WTC11 (cell line): ENCODE data around the gene HSPA12A. TPM values are rescaled to one million over a fixed set of nuclear protein-coding genes. Genes with fewer than 3 reads are reported as not detected.

Experiments used
- ATAC-seq: fragments of 200-7000 bp; cut with Tn5 transposase; 2 replicates; pipeline ENCODE4 v1.10.0; 2021; ENCODE audit warnings: mild to moderate bottlenecking, moderate library complexity
- CTCF ChIA-PET: fragments of 300-600 bp; sonication (Branson Sonifier 250); formaldehyde crosslinking; loops from one replicate; lab custom pipeline; 2021; ENCODE audit warnings: antibody characterized with exemption; lab: Charles Lee
- POLR2A ChIA-PET: fragments of 350-600 bp; sonication (Branson Sonifier 250); formaldehyde crosslinking; loops from one replicate; lab custom pipeline; 2021; ENCODE audit warnings: antibody characterized with exemption; lab: Charles Lee
- DNase-seq: peaks from one replicate; pipeline ENCODE4 v3.0.0; 2021; ENCODE audit warnings: low spot score
- H3K27ac Mint-ChIP-seq: 2 replicates; pipeline ENCODE4 v1.8.0; 2021; ENCODE audit warnings: mixed read lengths
- H3K27me3 Mint-ChIP-seq: 2 replicates; pipeline ENCODE4 v1.8.0; 2021; ENCODE audit warnings: low read depth, mild to moderate bottlenecking, moderate library complexity, mixed read lengths
- H3K36me3 Mint-ChIP-seq: 2 replicates; pipeline ENCODE4 v1.8.0; 2021; ENCODE audit warnings: mixed read lengths
- H3K4me1 Mint-ChIP-seq: 2 replicates; pipeline ENCODE4 v1.8.0; 2022; ENCODE audit warnings: mixed read lengths
- H3K4me3 Mint-ChIP-seq: 2 replicates; pipeline ENCODE4 v1.8.0; 2021; ENCODE audit warnings: mild to moderate bottlenecking, moderate library complexity, mixed read lengths
- H3K9me3 Mint-ChIP-seq: 2 replicates; pipeline ENCODE4 v1.8.0; 2021; ENCODE audit warnings: mixed read lengths
- CREB1 ChIP-seq: sonication (generic); formaldehyde crosslinking; IDR thresholded peaks from 2 replicates; pipeline ENCODE4 v1.8.0; 2023; ENCODE audit warnings: mild to moderate bottlenecking, missing genetic modification reagents
- CREM ChIP-seq: sonication (generic); formaldehyde crosslinking; IDR thresholded peaks from 2 replicates; pipeline ENCODE4 v1.8.1; 2022; ENCODE audit warnings: mild to moderate bottlenecking, missing genetic modification reagents, moderate library complexity
- ETV6 ChIP-seq: sonication (generic); formaldehyde crosslinking; IDR thresholded peaks from 2 replicates; pipeline ENCODE4 v1.8.1; 2022; ENCODE audit warnings: mild to moderate bottlenecking, missing genetic modification reagents
- FOXJ3 ChIP-seq: sonication (generic); formaldehyde crosslinking; IDR thresholded peaks from 2 replicates; pipeline ENCODE4 v1.9.0; 2021; ENCODE audit warnings: missing genetic modification reagents, mild to moderate bottlenecking, borderline replicate concordance
- IRF2 ChIP-seq: sonication (generic); formaldehyde crosslinking; IDR thresholded peaks from 2 replicates; pipeline ENCODE4 v1.8.0; 2022; ENCODE audit warnings: low read depth, missing genetic modification reagents, borderline replicate concordance
- JAZF1 ChIP-seq: fragments of 250-450 bp; sonication (Bioruptor Pico); IDR thresholded peaks from 2 replicates; pipeline ENCODE4 v1.9.0; 2021; ENCODE audit warnings: moderate library complexity, mild to moderate bottlenecking, inconsistent platforms
- MYBL2 ChIP-seq: sonication (generic); formaldehyde crosslinking; IDR thresholded peaks from 2 replicates; pipeline ENCODE4 v1.8.1; 2023; ENCODE audit warnings: mild to moderate bottlenecking, moderate library complexity, missing genetic modification reagents
- NFE2L1 ChIP-seq: sonication (generic); formaldehyde crosslinking; IDR thresholded peaks from 2 replicates; pipeline ENCODE4 v1.8.1; 2023; ENCODE audit warnings: missing genetic modification reagents
- NFYB ChIP-seq: sonication (generic); formaldehyde crosslinking; conservative IDR thresholded peaks from 2 replicates; pipeline ENCODE4 v1.8.0; 2022; ENCODE audit warnings: low read depth, missing genetic modification reagents
- NR2C2 ChIP-seq: sonication (generic); formaldehyde crosslinking; IDR thresholded peaks from 2 replicates; pipeline ENCODE4 v1.8.0; 2022; ENCODE audit warnings: mild to moderate bottlenecking, missing genetic modification reagents
- PRRX2 ChIP-seq: fragments of 250-450 bp; sonication (Bioruptor Pico); IDR thresholded peaks from 2 replicates; pipeline ENCODE4 v1.8.0; 2021; ENCODE audit warnings: mild to moderate bottlenecking
- RORB ChIP-seq: fragments of 250-450 bp; sonication (Bioruptor Pico); IDR thresholded peaks from 2 replicates; pipeline ENCODE4 v1.9.0; 2021; ENCODE audit warnings: mild to moderate bottlenecking
- SMAD3 ChIP-seq: sonication (generic); formaldehyde crosslinking; IDR thresholded peaks from 2 replicates; pipeline ENCODE4 v1.8.0; 2022; ENCODE audit warnings: missing genetic modification reagents, mild to moderate bottlenecking, borderline replicate concordance
- SP1 ChIP-seq: sonication (generic); formaldehyde crosslinking; conservative IDR thresholded peaks from 2 replicates; pipeline ENCODE4 v1.8.1; 2022; ENCODE audit warnings: missing genetic modification reagents
- total RNA-seq: library from RNA; stranded (reverse); gene quantifications from 3 replicates; pipeline ENCODE4 v1.2.3, GENCODE V29; 2021
- TF ChIP-seq, protein P1 (sequence below): sonication (generic); formaldehyde crosslinking; IDR thresholded peaks from 2 replicates; pipeline ENCODE4 v1.8.0; 2022; ENCODE audit warnings: mild to moderate bottlenecking, missing genetic modification reagents
- TF ChIP-seq, protein P2 (sequence below): sonication (generic); formaldehyde crosslinking; IDR thresholded peaks from 2 replicates; pipeline ENCODE4 v1.8.1; 2023; ENCODE audit warnings: mild to moderate bottlenecking, missing genetic modification reagents
- TF ChIP-seq, protein P3 (sequence below): sonication (generic); formaldehyde crosslinking; IDR thresholded peaks from 2 replicates; pipeline ENCODE4 v1.8.1; 2022; ENCODE audit warnings: low read depth, missing genetic modification reagents, borderline replicate concordance
- TF ChIP-seq, protein P4 (sequence below): sonication (generic); formaldehyde crosslinking; IDR thresholded peaks from 2 replicates; pipeline ENCODE4 v1.8.0; 2023; ENCODE audit warnings: mild to moderate bottlenecking, missing genetic modification reagents
- TF ChIP-seq, protein P5 (sequence below): fragments of 250-450 bp; sonication (Bioruptor Pico); IDR thresholded peaks from 2 replicates; pipeline ENCODE4 v1.9.0; 2021; ENCODE audit warnings: moderate library complexity, mild to moderate bottlenecking, inconsistent platforms, borderline replicate concordance

HSPA12A gene
- total RNA-seq, 1 experiment from 2014 or later: 7.2 TPM

DNA sequence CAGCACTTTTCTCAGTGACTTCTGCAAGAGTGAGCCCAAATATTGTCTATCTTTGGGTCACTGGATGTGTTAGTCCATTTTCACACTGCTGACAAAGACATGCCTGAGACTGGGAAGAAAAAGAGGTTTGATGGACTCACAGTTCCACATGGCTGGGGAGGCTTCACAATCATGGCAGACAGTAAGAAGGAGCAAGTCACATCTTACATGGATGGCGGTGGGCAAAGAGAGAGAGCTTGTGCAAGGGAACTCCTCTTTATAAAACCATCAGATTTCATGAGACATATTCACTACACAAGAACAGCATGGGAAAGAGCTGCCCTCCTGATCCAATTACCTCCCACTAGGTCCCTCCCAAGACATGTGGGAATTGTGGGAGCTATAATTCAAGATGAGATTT, 6.1 kb upstream of the HSPA12A start (continued):
- TF ChIP-seq, protein P1, sequence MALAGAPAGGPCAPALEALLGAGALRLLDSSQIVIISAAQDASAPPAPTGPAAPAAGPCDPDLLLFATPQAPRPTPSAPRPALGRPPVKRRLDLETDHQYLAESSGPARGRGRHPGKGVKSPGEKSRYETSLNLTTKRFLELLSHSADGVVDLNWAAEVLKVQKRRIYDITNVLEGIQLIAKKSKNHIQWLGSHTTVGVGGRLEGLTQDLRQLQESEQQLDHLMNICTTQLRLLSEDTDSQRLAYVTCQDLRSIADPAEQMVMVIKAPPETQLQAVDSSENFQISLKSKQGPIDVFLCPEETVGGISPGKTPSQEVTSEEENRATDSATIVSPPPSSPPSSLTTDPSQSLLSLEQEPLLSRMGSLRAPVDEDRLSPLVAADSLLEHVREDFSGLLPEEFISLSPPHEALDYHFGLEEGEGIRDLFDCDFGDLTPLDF (CRISPR knock-in tag): no peak
- TF ChIP-seq PRRX2 (CRISPR knock-in tag): no peak
- TF ChIP-seq, protein P2, sequence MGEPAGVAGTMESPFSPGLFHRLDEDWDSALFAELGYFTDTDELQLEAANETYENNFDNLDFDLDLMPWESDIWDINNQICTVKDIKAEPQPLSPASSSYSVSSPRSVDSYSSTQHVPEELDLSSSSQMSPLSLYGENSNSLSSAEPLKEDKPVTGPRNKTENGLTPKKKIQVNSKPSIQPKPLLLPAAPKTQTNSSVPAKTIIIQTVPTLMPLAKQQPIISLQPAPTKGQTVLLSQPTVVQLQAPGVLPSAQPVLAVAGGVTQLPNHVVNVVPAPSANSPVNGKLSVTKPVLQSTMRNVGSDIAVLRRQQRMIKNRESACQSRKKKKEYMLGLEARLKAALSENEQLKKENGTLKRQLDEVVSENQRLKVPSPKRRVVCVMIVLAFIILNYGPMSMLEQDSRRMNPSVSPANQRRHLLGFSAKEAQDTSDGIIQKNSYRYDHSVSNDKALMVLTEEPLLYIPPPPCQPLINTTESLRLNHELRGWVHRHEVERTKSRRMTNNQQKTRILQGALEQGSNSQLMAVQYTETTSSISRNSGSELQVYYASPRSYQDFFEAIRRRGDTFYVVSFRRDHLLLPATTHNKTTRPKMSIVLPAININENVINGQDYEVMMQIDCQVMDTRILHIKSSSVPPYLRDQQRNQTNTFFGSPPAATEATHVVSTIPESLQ (CRISPR knock-in tag): no peak
- TF ChIP-seq CREB1: no peak

DNA sequence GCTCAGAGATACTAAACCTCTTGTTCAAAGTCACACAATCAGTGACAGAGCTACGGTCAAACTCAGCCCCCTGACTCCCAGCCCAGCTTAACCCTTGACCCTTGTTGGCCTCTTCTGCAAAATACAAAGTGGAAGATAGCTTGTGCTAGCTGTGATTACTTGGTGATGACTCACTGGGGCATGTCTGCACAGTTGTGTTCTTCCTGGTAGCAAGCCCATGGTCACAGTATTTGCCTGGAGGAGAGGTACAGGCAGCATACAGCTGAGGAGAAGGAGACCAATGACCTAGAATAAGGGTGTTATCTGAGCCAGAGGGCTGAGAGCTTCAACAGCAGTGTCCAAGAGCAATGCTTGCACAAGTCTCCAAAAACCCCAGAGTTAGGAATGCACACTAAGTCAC, 5.7 kb upstream of the HSPA12A start:
- no peak for ATAC-seq
- peaks cover 4% of the 10 kb centered on the region for H3K4me1 Mint-ChIP-seq
- H3K27me3 Mint-ChIP-seq: peaks cover 28% of the 10 kb centered on the region
- H3K4me3 Mint-ChIP-seq: no peak overlapping the region
- H3K9me3 Mint-ChIP-seq: peaks cover 8% of the 10 kb centered on the region
- ChIA-PET CTCF (interaction anchor here (0.6 to 2.7 kb wide), 3 partner anchors 11 to 482 kb away, joined by 3 to 6 read pairs (median 5); no protein-coding TSS in a partner anchor), POLR2A (no interaction called here)
- no peaks in the 10 kb centered on the region for H3K36me3 Mint-ChIP-seq
- TF ChIP-seq NFE2L1 (CRISPR knock-in tag) (no peak), CREM (CRISPR knock-in tag) (no peak), MYBL2 (CRISPR knock-in tag) (no peak), NFYB (CRISPR knock-in tag) (no peak), NR2C2 (no peak), RORB (no peak), SP1 (CRISPR knock-in tag) (no peak), FOXJ3 (no peak), IRF2 (CRISPR knock-in tag) (no peak)
- TF ChIP-seq, protein P2 (CRISPR knock-in tag): no peak
- TF ChIP-seq, protein P3, sequence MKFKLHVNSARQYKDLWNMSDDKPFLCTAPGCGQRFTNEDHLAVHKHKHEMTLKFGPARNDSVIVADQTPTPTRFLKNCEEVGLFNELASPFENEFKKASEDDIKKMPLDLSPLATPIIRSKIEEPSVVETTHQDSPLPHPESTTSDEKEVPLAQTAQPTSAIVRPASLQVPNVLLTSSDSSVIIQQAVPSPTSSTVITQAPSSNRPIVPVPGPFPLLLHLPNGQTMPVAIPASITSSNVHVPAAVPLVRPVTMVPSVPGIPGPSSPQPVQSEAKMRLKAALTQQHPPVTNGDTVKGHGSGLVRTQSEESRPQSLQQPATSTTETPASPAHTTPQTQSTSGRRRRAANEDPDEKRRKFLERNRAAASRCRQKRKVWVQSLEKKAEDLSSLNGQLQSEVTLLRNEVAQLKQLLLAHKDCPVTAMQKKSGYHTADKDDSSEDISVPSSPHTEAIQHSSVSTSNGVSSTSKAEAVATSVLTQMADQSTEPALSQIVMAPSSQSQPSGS (CRISPR knock-in tag): no peak
- TF ChIP-seq, protein P4, sequence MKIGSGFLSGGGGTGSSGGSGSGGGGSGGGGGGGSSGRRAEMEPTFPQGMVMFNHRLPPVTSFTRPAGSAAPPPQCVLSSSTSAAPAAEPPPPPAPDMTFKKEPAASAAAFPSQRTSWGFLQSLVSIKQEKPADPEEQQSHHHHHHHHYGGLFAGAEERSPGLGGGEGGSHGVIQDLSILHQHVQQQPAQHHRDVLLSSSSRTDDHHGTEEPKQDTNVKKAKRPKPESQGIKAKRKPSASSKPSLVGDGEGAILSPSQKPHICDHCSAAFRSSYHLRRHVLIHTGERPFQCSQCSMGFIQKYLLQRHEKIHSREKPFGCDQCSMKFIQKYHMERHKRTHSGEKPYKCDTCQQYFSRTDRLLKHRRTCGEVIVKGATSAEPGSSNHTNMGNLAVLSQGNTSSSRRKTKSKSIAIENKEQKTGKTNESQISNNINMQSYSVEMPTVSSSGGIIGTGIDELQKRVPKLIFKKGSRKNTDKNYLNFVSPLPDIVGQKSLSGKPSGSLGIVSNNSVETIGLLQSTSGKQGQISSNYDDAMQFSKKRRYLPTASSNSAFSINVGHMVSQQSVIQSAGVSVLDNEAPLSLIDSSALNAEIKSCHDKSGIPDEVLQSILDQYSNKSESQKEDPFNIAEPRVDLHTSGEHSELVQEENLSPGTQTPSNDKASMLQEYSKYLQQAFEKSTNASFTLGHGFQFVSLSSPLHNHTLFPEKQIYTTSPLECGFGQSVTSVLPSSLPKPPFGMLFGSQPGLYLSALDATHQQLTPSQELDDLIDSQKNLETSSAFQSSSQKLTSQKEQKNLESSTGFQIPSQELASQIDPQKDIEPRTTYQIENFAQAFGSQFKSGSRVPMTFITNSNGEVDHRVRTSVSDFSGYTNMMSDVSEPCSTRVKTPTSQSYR (CRISPR knock-in tag): no peak
- no peak for DNase-seq
- H3K27ac Mint-ChIP-seq: no peak overlapping the region

DNA sequence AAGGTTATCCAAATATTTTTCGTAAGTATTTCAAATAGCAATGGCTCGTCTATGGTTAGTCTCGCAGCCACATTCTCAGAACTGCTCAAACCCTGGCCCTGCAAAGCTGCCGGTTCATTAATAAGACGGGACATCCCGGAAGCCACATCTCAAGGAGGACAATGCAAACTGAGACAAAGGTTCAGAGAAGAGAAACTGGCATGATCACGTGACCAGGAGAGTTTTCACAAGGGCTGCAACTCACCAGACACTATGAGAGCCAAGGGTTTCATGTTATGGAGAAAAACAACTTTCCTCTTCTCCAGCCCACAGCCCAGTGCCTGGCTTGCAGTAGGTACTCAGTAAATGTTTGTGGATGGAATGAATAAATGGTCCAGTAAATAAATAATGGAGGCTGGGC, 5.0 kb upstream of the HSPA12A start:
- Mint-ChIP-seq H3K4me3 (no peak overlapping the region), H3K9me3 (peaks cover 8% of the 10 kb centered on the region), H3K36me3 (no peaks in the 10 kb centered on the region), H3K27ac (no peak overlapping the region), H3K27me3 (peaks cover 29% of the 10 kb centered on the region), H3K4me1 (peaks cover 4% of the 10 kb centered on the region)
- DNase-seq: no peak
- ChIA-PET POLR2A (no interaction called here), CTCF (interaction anchor here (2.7 kb wide), 1 partner anchor 10 kb away, joined by 6 read pairs; no protein-coding TSS in a partner anchor)
- no peak for ATAC-seq
- no peak for TF ChIP-seq SP1 (CRISPR knock-in tag)
- no peak for TF ChIP-seq JAZF1 (CRISPR knock-in tag)
- no peak for TF ChIP-seq ETV6 (CRISPR knock-in tag)
- TF ChIP-seq, protein P5, sequence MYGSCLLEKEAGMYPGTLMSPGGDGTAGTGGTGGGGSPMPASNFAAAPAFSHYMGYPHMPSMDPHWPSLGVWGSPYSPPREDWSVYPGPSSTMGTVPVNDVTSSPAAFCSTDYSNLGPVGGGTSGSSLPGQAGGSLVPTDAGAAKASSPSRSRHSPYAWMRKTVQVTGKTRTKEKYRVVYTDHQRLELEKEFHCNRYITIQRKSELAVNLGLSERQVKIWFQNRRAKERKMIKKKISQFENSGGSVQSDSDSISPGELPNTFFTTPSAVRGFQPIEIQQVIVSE: no peak
- no peak for TF ChIP-seq SMAD3 (CRISPR knock-in tag)
